ENCODE data around the gene CTSZ. TPM values are rescaled to one million over a fixed set of nuclear protein-coding genes. Genes with fewer than 3 reads are reported as not detected.

Gene CTSZ
- total RNA-seq, 2 donors from 2014 or later = 55.9 to 76.6 TPM

DNA sequence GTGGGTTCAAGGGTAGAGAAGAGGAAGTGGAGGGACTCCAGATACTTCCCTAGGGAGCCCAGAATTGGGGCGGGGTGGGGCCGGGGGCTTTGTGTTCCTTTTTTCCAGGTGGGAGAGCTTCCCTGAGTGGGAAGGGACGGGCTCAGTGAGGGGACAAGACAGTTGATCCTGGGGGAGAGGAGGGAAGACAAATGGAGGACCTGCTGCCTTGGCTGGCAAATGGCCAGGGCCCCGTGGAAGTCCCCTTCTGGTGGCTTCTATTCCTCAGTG lies 2.6 kb downstream of the CTSZ start:
- no peak overlapping the region for H3K27ac ChIP-seq (ENCODE audit: low read depth, low read length)
- Mint-ChIP-seq H3K4me1 (peaks cover 2% of the 10 kb centered on the region), H3K36me3 (ENCODE audit: low read depth) (peaks cover 32% of the 10 kb centered on the region), H3K4me3 (no peak overlapping the region), H3K9me3 (no peaks in the 10 kb centered on the region), H3K27ac (peak overlapping the region; percentile 26), H3K27me3 (ENCODE audit: insufficient read depth) (peaks cover 12% of the 10 kb centered on the region)
- peaks cover 16% of the 10 kb centered on the region for H3K27me3 ChIP-seq (ENCODE audit: control insufficient read depth, insufficient read depth, low read length, poor library complexity, severe bottlenecking)
- no peak for DNase-seq
- H3K4me1 ChIP-seq (ENCODE audit: control insufficient read depth, insufficient read depth, low read length) = no peaks in the 10 kb centered on the region
- H3K9me3 ChIP-seq (ENCODE audit: control insufficient read depth, low read length) = no peaks in the 10 kb centered on the region
- no peak overlapping the region for H3K9ac ChIP-seq (ENCODE audit: extremely low read depth, low read length, poor library complexity, severe bottlenecking)
- TF ChIP-seq, protein P1, sequence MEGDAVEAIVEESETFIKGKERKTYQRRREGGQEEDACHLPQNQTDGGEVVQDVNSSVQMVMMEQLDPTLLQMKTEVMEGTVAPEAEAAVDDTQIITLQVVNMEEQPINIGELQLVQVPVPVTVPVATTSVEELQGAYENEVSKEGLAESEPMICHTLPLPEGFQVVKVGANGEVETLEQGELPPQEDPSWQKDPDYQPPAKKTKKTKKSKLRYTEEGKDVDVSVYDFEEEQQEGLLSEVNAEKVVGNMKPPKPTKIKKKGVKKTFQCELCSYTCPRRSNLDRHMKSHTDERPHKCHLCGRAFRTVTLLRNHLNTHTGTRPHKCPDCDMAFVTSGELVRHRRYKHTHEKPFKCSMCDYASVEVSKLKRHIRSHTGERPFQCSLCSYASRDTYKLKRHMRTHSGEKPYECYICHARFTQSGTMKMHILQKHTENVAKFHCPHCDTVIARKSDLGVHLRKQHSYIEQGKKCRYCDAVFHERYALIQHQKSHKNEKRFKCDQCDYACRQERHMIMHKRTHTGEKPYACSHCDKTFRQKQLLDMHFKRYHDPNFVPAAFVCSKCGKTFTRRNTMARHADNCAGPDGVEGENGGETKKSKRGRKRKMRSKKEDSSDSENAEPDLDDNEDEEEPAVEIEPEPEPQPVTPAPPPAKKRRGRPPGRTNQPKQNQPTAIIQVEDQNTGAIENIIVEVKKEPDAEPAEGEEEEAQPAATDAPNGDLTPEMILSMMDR (conservative IDR thresholded peaks at IDR 0.05) = no peak
- no peak overlapping the region for H3K4me3 ChIP-seq (ENCODE audit: low read length)
- 91 to 100% methylated on average over 1 to 4 of the region's 4 CpGs for WGBS, 2 experiments (ENCODE audit: insufficient coverage in 1 of 2, insufficient read length in 1 of 2)
- H3K36me3 ChIP-seq (ENCODE audit: control insufficient read depth, insufficient read depth, low read length) = no peaks in the 10 kb centered on the region

DNA sequence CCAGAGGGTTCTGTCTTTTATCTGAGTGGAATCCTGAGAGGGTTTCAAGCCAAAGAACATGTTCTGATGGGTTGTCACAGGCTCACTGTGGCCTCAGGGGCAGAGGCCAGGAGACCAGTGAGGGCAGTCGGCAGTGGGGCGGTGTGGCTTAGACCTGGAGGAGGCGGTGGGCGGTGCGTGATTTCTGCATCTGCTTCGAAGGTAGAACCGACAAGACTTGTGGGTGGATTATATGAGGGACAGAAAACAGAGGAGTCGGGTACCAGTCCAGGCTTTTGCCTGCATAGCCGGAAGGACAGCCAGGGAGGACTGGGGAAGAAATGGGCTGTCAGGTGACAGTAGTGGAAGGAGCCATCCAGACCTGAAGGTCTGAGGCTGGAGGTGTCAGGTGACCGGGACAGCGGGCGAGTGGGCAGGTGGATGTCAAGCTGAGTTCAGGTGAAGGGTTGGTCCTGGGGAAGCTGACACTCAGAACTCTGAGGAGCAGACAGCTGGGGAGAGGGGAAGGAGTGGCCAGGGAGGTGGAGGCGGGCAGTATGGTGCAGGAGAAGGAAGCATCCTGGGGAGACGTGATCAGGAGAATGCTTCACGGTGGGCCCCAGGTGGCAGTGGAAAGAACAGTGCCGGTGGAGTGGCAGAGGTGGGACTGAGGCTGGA lies 3.1 kb downstream of the CTSZ start:
- H3K36me3 ChIP-seq (ENCODE audit: control insufficient read depth, insufficient read depth, low read length) = no peaks in the 10 kb centered on the region
- 93 to 94% methylated on average over 16 of the region's 16 CpGs for WGBS, 2 experiments (ENCODE audit: insufficient coverage in 1 of 2, insufficient read length in 1 of 2)
- Mint-ChIP-seq H3K27ac (peak overlapping the region; percentile 26), H3K36me3 (ENCODE audit: low read depth) (peaks cover 36% of the 10 kb centered on the region), H3K27me3 (ENCODE audit: insufficient read depth) (peaks cover 11% of the 10 kb centered on the region), H3K9me3 (no peaks in the 10 kb centered on the region), H3K4me3 (no peak overlapping the region), H3K4me1 (peaks cover 2% of the 10 kb centered on the region)
- no peak overlapping the region for H3K27ac ChIP-seq (ENCODE audit: low read depth, low read length)
- H3K4me1 ChIP-seq (ENCODE audit: control insufficient read depth, insufficient read depth, low read length) = no peaks in the 10 kb centered on the region
- no peak for DNase-seq
- H3K9me3 ChIP-seq (ENCODE audit: control insufficient read depth, low read length) = no peaks in the 10 kb centered on the region
- no peak overlapping the region for H3K9ac ChIP-seq (ENCODE audit: extremely low read depth, low read length, poor library complexity, severe bottlenecking)
- H3K4me3 ChIP-seq (ENCODE audit: low read length) = no peak overlapping the region
- H3K27me3 ChIP-seq (ENCODE audit: control insufficient read depth, insufficient read depth, low read length, poor library complexity, severe bottlenecking) = peaks cover 13% of the 10 kb centered on the region
- TF ChIP-seq, protein P1 (conservative IDR thresholded peaks at IDR 0.05) = no peak

DNA sequence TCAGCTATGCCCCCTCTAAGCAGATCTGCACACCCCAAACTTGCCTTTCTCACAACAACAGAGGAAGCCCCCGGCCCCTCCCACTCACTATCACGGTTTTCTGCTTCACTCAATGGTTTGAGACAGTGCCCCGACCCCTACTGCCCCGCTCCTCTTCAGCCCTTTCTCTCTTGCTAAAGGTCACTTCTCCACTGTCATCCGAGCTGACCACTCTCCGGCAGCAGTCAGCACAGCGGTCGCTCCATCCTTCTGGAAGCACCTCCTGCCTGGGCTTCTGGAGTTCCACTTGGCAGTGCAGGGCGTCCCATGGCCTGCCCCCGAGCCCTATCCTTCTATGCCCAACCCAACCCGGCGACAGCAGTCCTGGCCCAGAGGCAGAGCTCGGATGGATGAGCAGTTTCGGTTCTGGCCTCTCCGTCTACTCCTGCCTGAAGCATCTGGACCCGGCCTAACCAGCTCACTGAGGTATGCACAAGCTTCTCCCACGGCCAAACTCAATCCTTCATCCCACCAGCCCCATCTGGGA lies 4.1 kb downstream of the CTSZ start:
- Mint-ChIP-seq H3K4me3 (no peak overlapping the region), H3K27ac (no peak overlapping the region), H3K36me3 (ENCODE audit: low read depth) (peaks cover 42% of the 10 kb centered on the region), H3K27me3 (ENCODE audit: insufficient read depth) (peaks cover 3% of the 10 kb centered on the region), H3K9me3 (no peaks in the 10 kb centered on the region), H3K4me1 (peaks cover 2% of the 10 kb centered on the region)
- Histone ChIP-seq H3K27ac (ENCODE audit: low read depth, low read length) (no peak overlapping the region), H3K9me3 (ENCODE audit: control insufficient read depth, low read length) (no peaks in the 10 kb centered on the region), H3K36me3 (ENCODE audit: control insufficient read depth, insufficient read depth, low read length) (no peaks in the 10 kb centered on the region), H3K27me3 (ENCODE audit: control insufficient read depth, insufficient read depth, low read length, poor library complexity, severe bottlenecking) (peaks cover 5% of the 10 kb centered on the region), H3K4me3 (ENCODE audit: low read length) (no peak overlapping the region), H3K9ac (ENCODE audit: extremely low read depth, low read length, poor library complexity, severe bottlenecking) (no peak overlapping the region), H3K4me1 (ENCODE audit: control insufficient read depth, insufficient read depth, low read length) (no peaks in the 10 kb centered on the region)
- TF ChIP-seq, protein P1 (conservative IDR thresholded peaks at IDR 0.05) = no peak
- DNase-seq = no peak
- 86 to 91% methylated on average over 12 to 17 of the region's 17 CpGs for WGBS, 2 experiments (ENCODE audit: insufficient coverage in 1 of 2, insufficient read length in 1 of 2)

Measured in endodermal cell (in vitro differentiated cells).